Vagina (tissue), 2 donors: Measurements from ENCODE around the gene SAMD3. TPM values are rescaled to one million over a fixed set of nuclear protein-coding genes. Genes with fewer than 3 reads are reported as not detected.
"Not testable (repeated sequence)": the region's sequence is repeated elsewhere in the genome, so short reads cannot be mapped to it uniquely, and the experiment has no call there.

Experiments used
- DNase-seq, 2 donors: peaks; one replicate each; pipeline ENCODE4 v3.0.0-alpha.2; 2017; ENCODE audit errors: extremely low spot score in 2 of 2
- H3K27ac ChIP-seq: fragments of 200-600 bp; sonication (generic); one replicate; pipeline ENCODE4 v1.5.1; 2019
- H3K27me3 ChIP-seq: fragments of 200-600 bp; sonication (generic); one replicate; pipeline ENCODE4 v1.5.1; 2019
- H3K36me3 ChIP-seq, 2 donors: fragments of 200-600 bp; sonication (generic); one replicate each; pipeline ENCODE4 v1.5.1; 2017 to 2019
- H3K4me1 ChIP-seq: fragments of 200-600 bp; sonication (generic); one replicate; pipeline ENCODE4 v1.5.1; 2019
- H3K4me3 ChIP-seq, 2 donors: fragments of 200-600 bp; sonication (generic); 1 replicate in 1 of 2; 2 replicates in 1 of 2; pipeline ENCODE4 v1.5.1; 2016 to 2019
- H3K9me3 ChIP-seq: fragments of 200-600 bp; sonication (generic); one replicate; pipeline ENCODE4 v1.5.1; 2019
- POLR2A ChIP-seq, 2 donors: fragments of 450-650 bp; IDR thresholded peaks; one replicate each; pipeline ENCODE4 v1.6.1; 2017; ENCODE audit warnings: antibody characterized with exemption in 2 of 2, mild to moderate bottlenecking in 2 of 2, moderate library complexity in 2 of 2
- POLR2AphosphoS5 ChIP-seq, 2 donors: sonication (generic); formaldehyde crosslinking; IDR thresholded peaks; one replicate each; pipeline ENCODE4 v1.9.0; 2017; ENCODE audit warnings: antibody characterized with exemption in 2 of 2, mild to moderate bottlenecking in 2 of 2, low read depth in 1 of 2; ENCODE audit not compliant: insufficient read depth in 1 of 2
- intact Hi-C: fragments of 100-400 bp; cut with DNase I; formaldehyde crosslinking; loops from one replicate; pipeline ENCODE4 v1.15.1; 2023
- total RNA-seq: library from RNA; depleted of rRNA; stranded (reverse); fragments of >200 nt; gene quantifications from one replicate; pipeline ENCODE4 v1.2.3, GENCODE V29; 2016
- TF ChIP-seq, protein P1 (sequence below), 3 experiments: fragments of 450-650 bp in 2 of 3; fragments of 200-600 bp in 1 of 3; sonication (generic) in 1 of 3; IDR thresholded peaks; one replicate each; pipeline ENCODE4 v1.5.1; 2017 to 2019; ENCODE audit warnings: antibody characterized with exemption in 3 of 3, mild to moderate bottlenecking in 2 of 3, moderate library complexity in 2 of 3

SAMD3 gene
- total RNA-seq, 1 donor from 2014 or later, result 7.6 TPM

- no peaks in the 10 kb centered on the region for H3K9me3 ChIP-seq
- no peaks in the 10 kb centered on the region for H3K4me1 ChIP-seq
- intact Hi-C loops, result no loop called here
- no peak for DNase-seq
- TF ChIP-seq, protein P1, sequence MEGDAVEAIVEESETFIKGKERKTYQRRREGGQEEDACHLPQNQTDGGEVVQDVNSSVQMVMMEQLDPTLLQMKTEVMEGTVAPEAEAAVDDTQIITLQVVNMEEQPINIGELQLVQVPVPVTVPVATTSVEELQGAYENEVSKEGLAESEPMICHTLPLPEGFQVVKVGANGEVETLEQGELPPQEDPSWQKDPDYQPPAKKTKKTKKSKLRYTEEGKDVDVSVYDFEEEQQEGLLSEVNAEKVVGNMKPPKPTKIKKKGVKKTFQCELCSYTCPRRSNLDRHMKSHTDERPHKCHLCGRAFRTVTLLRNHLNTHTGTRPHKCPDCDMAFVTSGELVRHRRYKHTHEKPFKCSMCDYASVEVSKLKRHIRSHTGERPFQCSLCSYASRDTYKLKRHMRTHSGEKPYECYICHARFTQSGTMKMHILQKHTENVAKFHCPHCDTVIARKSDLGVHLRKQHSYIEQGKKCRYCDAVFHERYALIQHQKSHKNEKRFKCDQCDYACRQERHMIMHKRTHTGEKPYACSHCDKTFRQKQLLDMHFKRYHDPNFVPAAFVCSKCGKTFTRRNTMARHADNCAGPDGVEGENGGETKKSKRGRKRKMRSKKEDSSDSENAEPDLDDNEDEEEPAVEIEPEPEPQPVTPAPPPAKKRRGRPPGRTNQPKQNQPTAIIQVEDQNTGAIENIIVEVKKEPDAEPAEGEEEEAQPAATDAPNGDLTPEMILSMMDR (IDR thresholded peaks at IDR 0.05), result no peak
- TF ChIP-seq POLR2A (IDR thresholded peaks at IDR 0.05), result no peak
- TF ChIP-seq POLR2AphosphoS5 (IDR thresholded peaks at IDR 0.05; ENCODE audit: insufficient read depth in 1 of 2, low read depth in 1 of 2), result no peak
- no peak overlapping the region for H3K4me3 ChIP-seq
- H3K27me3 ChIP-seq, result no peaks in the 10 kb centered on the region
- no peak overlapping the region for H3K27ac ChIP-seq
- no peaks in the 10 kb centered on the region for H3K36me3 ChIP-seq
Observed at GRCh38 chr6:130183271-130184222, 39.2 kb downstream of the SAMD3 start.

- Histone ChIP-seq H3K4me3 (no peak overlapping the region), H3K36me3 (no peaks in the 10 kb centered on the region), H3K27me3 (no peaks in the 10 kb centered on the region), H3K9me3 (no peaks in the 10 kb centered on the region), H3K27ac (no peak overlapping the region), H3K4me1 (no peaks in the 10 kb centered on the region)
- intact Hi-C loops, result no loop called here
- DNase-seq, result no peak
- TF ChIP-seq, protein P1 (IDR thresholded peaks at IDR 0.05), result no peak
- TF ChIP-seq POLR2A (IDR thresholded peaks at IDR 0.05), result no peak
- TF ChIP-seq POLR2AphosphoS5 (IDR thresholded peaks at IDR 0.05; ENCODE audit: insufficient read depth in 1 of 2, low read depth in 1 of 2), result no peak
Observed at GRCh38 chr6:130182466-130182865, 40.3 kb downstream of the SAMD3 start.

DNA sequence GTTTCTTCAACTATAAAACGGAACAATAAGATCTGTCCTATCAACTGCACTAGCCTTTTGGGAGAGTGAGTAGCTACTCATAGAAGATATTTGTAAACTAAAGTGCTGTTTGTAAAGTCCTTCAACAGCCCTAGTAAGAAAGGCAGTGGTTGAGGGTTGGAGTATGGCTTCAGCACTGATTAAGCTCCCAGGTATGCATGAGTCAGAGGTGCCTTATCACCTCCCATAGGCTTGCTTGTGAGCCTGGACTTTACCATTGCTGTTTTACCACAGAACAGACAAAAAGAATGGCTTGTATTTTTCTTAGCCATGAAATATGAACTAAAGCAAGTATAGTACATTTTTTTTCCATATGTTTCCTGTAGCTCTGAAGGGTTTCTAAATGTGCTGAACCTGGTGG is 44.1 kb downstream of the SAMD3 start:
- H3K36me3 ChIP-seq, result no peaks in the 10 kb centered on the region
- H3K27me3 ChIP-seq, result no peaks in the 10 kb centered on the region
- intact Hi-C loops, result no loop called here
- no peaks in the 10 kb centered on the region for H3K4me1 ChIP-seq
- H3K4me3 ChIP-seq, result no peak overlapping the region
- no peak for TF ChIP-seq POLR2A (IDR thresholded peaks at IDR 0.05)
- TF ChIP-seq, protein P1 (IDR thresholded peaks at IDR 0.05), result no peak
- no peak for TF ChIP-seq POLR2AphosphoS5 (IDR thresholded peaks at IDR 0.05; ENCODE audit: insufficient read depth in 1 of 2, low read depth in 1 of 2)
- no peaks in the 10 kb centered on the region for H3K9me3 ChIP-seq
- no peak overlapping the region for H3K27ac ChIP-seq
- DNase-seq, result no peak

GRCh38 chr6:130176378-130176777 is 46.4 kb downstream of the SAMD3 start:
- no peak for DNase-seq
- TF ChIP-seq, protein P1 (IDR thresholded peaks at IDR 0.05), result no peak
- TF ChIP-seq POLR2AphosphoS5 (IDR thresholded peaks at IDR 0.05; ENCODE audit: insufficient read depth in 1 of 2, low read depth in 1 of 2) (no peak), POLR2A (IDR thresholded peaks at IDR 0.05) (no peak)
- Histone ChIP-seq H3K4me1 (no peaks in the 10 kb centered on the region), H3K27me3 (no peaks in the 10 kb centered on the region), H3K27ac (no peak overlapping the region), H3K4me3 (no peak overlapping the region), H3K36me3 (no peaks in the 10 kb centered on the region), H3K9me3 (no peaks in the 10 kb centered on the region)
- intact Hi-C loops, result no loop called here

DNA sequence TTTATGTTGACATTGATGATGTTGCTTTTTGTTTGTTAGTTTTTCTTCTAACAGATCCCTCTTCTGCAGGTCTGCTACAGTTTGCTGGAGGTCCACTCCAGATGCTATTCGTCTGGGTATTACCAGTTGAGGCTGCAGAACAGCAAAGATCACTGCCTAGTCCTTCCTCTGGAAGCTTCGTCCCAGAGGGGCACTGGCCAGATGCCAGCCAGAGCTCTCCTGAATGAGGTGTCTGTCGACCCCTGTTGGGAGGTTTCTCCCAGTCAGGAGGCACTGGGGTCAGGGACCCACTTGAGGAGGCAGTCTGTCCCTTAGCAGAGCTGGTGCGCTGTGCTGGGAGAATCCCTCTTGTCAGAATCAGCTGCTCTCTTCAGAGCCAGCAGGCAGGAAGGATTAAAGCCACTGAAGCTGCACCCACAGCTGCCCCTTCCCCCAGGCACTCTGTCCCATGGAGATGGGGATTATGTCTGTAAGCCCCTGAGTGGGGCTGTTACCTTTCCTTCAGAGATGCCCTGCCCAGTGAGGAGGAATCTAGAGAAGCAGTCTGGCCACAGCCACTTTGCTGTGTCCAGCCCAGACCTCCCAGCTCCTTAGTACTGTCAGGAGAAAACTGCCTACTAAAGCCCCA is 49.3 kb downstream of the SAMD3 start:
- intact Hi-C loops, H3K36me3 ChIP-seq, H3K4me3 ChIP-seq, H3K27ac ChIP-seq, H3K4me1 ChIP-seq, DNase-seq, H3K27me3 ChIP-seq, H3K9me3 ChIP-seq: not testable (repeated sequence)

- H3K27ac ChIP-seq, intact Hi-C loops: not testable (repeated sequence)
Observed at GRCh38 chr6:130170160-130170559, 52.6 kb downstream of the SAMD3 start.

More at GRCh38 chr6:130170160-130170559, 52.6 kb downstream of the SAMD3 start:
- H3K9me3 ChIP-seq, H3K36me3 ChIP-seq, H3K27me3 ChIP-seq, DNase-seq, H3K4me3 ChIP-seq, H3K4me1 ChIP-seq: not testable (repeated sequence)
